Fibroblast of pulmonary artery (primary cell): ENCODE measurements around the gene NBAS.

Experiments used
- DNase-seq: peaks from one replicate; pipeline ENCODE4 v3.0.0-alpha.2; 2010; ENCODE audit warnings: low read depth
- H3K4me3 ChIP-seq: replicated peaks from 2 replicates; pipeline ENCODE4 v1.5.1; 2011; ENCODE audit warnings: low read depth, mild to moderate bottlenecking, control low read depth, low read length, moderate library complexity
- TF ChIP-seq, protein P1 (sequence below): IDR thresholded peaks from 2 replicates; pipeline ENCODE4 v1.5.1; 2011; ENCODE audit warnings: mild to moderate bottlenecking, control low read depth, low read length, inconsistent platforms; ENCODE audit errors: missing control alignments

Gene NBAS

DNA sequence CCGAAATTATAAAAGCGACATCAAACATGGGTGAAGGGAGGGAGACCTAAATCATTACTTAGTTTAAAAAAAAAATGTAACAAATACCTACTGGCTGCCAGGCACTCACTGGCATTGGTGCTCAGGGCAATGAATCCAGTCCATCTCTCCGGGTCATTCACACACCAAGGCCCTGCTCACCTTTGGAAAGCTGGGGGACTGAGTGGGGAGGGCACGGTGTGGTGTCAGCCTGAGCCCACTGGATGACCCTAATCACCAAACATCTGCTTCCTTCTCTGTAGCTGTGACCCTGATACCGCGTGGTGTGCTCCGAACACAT is 30.2 kb upstream of the NBAS start:
- H3K4me3 ChIP-seq = peak overlapping the region; percentile 93
- TF ChIP-seq, protein P1, sequence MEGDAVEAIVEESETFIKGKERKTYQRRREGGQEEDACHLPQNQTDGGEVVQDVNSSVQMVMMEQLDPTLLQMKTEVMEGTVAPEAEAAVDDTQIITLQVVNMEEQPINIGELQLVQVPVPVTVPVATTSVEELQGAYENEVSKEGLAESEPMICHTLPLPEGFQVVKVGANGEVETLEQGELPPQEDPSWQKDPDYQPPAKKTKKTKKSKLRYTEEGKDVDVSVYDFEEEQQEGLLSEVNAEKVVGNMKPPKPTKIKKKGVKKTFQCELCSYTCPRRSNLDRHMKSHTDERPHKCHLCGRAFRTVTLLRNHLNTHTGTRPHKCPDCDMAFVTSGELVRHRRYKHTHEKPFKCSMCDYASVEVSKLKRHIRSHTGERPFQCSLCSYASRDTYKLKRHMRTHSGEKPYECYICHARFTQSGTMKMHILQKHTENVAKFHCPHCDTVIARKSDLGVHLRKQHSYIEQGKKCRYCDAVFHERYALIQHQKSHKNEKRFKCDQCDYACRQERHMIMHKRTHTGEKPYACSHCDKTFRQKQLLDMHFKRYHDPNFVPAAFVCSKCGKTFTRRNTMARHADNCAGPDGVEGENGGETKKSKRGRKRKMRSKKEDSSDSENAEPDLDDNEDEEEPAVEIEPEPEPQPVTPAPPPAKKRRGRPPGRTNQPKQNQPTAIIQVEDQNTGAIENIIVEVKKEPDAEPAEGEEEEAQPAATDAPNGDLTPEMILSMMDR = no peak
- DNase-seq = no peak

DNA sequence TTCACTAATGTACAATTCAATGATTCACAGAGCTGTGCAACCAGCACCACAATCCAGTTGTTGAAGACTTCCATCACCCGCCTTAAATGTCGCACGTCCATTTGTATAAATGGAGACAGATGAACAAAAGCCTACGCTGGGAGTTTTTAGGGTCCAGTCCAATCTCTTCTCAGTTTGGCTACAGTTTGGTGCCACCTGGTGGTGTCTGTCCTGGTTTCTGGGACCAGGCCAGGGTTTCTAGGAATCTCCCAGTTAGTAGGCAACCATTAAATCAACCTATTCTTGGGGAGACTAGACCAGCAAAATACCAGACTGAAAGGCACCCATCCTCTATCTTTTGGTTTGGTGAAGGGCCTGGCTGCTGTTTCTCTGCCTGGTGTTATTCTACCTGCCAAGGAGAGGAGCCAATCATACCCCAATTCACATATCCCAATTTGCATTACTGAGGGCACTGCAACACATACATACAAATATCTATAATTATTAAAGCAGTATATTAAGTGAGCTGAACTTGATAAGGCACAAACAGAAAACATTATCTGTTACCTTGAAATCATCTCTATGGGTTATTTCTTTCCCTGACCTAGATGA is 27.3 kb upstream of the NBAS start:
- TF ChIP-seq, protein P1 = peak; percentile 67
- no peak overlapping the region for H3K4me3 ChIP-seq
- peak; percentile 70 for DNase-seq

GRCh38 chr2:15584767-15585469 is 23.8 kb upstream of the NBAS start:
- TF ChIP-seq, protein P1 = no peak
- no peak overlapping the region for H3K4me3 ChIP-seq
- no peak for DNase-seq

DNA sequence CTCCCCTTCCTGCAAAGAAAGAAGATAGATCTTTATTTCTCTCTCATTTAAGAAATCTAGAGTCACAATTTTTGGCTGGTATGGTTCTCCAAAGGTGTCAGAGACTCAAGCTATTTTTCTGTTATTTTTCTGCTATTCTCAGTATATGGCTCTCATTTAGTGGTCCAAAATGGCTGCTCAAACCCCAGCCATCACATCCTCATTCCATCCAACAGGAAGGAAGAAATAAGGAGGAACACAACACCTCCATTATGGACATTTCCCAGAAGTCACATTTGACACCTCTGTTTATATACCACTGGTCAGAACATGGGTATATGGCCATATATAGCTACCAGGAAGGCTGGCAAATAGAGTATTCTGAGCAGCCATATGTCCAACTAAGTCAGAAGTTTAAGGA is 23.2 kb upstream of the NBAS start:
- H3K4me3 ChIP-seq = no peak overlapping the region
- no peak for DNase-seq
- TF ChIP-seq, protein P1 = no peak

DNA sequence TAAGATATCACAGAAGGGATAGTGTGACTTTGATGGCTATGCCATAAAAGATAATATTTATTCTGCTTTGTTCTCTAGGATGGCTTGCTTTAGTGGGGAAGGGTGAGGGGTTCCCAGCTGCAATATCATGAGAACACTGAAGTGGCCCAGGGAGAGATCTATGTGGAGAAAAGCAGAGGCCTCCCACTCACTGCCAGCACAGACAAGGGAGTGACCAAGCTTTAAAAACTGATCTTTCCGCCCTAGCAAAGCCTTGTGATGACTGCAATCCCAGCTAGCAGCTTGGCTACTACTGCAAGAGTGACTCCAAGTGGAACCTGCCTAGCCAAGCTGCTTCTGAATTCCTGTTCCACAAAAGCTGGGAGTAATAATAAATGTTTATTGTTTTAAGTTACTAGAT is 22.7 kb upstream of the NBAS start:
- no peak overlapping the region for H3K4me3 ChIP-seq
- TF ChIP-seq, protein P1 = no peak
- DNase-seq = no peak

DNA sequence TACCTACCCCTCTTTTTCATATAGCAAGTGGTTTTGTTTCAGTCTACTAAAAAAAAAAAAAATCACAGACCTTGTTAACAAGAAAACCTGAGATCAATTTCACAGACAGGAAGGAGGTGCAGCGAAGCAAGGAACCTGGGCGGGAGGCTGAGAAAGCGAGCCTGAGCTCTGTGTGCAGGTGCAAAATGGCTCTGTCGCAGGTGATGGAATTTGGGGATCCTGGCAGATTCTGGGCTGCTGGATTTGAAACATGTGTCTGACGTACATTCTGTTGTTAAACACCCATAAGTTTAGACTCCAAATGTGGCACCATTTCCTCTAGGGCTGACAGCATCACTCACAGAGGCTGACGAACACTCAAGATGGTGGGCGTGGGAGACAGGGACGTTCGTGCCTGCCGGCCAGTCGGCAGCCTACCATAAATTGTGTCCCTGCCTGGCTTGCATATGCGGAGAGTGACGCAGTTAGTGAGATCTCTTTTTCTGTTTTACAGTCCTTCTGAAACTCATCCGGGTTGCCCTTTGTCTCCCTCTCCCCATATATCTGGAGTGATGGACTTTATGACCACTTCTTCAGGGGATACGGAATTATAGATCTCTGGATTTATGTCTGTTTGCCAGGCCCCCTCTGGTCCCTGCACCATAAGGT is 21.7 kb upstream of the NBAS start:
- TF ChIP-seq, protein P1 = no peak
- no peak overlapping the region for H3K4me3 ChIP-seq
- no peak for DNase-seq
